ENCODE measurements around the gene RAD18. TPM values are rescaled to one million over a fixed set of nuclear protein-coding genes. Genes with fewer than 3 reads are reported as not detected.

RAD18 gene
- total RNA-seq, 4 donors from 2014 or later = 3.5 to 11.7 (median 10.7) TPM

GRCh38 chr3:8976540-8977182 lies 13.4 kb upstream of the RAD18 start:
- DNase-seq (ENCODE audit: low spot score in 2 of 2) = no peak
- 84 to 87% methylated on average over 6 of the region's 6 CpGs for WGBS, 2 donors
- Histone ChIP-seq H3K36me3 (no peaks in the 10 kb centered on the region), H3K9me3 (peaks cover 0 to 8% (median 0%) of the 10 kb centered on the region in 4 donors), H3K27me3 (peaks cover 0 to 16% of the 10 kb centered on the region in 2 donors), H3K4me1 (peaks cover 0 to 3% (median 0%) of the 10 kb centered on the region in 4 donors), H3K4me3 (no peak overlapping the region), H3K27ac (no peak overlapping the region)
- TF ChIP-seq POLR2A (IDR thresholded peaks at IDR 0.05) = no peak
- TF ChIP-seq EP300 (IDR thresholded peaks at IDR 0.05) = no peak
- TF ChIP-seq CTCF (IDR thresholded peaks at IDR 0.05) = no peak

GRCh38 chr3:8975081-8976020 lies 12.1 kb upstream of the RAD18 start:
- peaks cover 0 to 3% (median 0%) of the 10 kb centered on the region in 4 donors for H3K4me1 ChIP-seq
- DNase-seq (ENCODE audit: low spot score in 2 of 2) = no peak
- peaks cover 0 to 8% (median 0%) of the 10 kb centered on the region in 4 donors for H3K9me3 ChIP-seq
- no peaks in the 10 kb centered on the region for H3K36me3 ChIP-seq
- no peak for TF ChIP-seq CTCF (IDR thresholded peaks at IDR 0.05)
- H3K4me3 ChIP-seq = no peak overlapping the region
- H3K27me3 ChIP-seq = peaks cover 0 to 16% of the 10 kb centered on the region in 2 donors
- H3K27ac ChIP-seq = no peak overlapping the region
- WGBS, 2 donors = 65 to 72% methylated on average over 10 to 11 of the region's 11 CpGs

- H3K36me3 ChIP-seq = no peaks in the 10 kb centered on the region
- no peak for TF ChIP-seq EP300 (IDR thresholded peaks at IDR 0.05)
- no peak for TF ChIP-seq CTCF (IDR thresholded peaks at IDR 0.05)
- no peak for TF ChIP-seq POLR2A (IDR thresholded peaks at IDR 0.05)
- peaks cover 0 to 3% (median 0%) of the 10 kb centered on the region in 4 donors for H3K4me1 ChIP-seq
- H3K27ac ChIP-seq = no peak overlapping the region
- peaks cover 0 to 16% of the 10 kb centered on the region in 2 donors for H3K27me3 ChIP-seq
- no peak overlapping the region for H3K4me3 ChIP-seq
- WGBS, 2 donors = 86 to 95% methylated on average over 2 of the region's 2 CpGs
- no peak for DNase-seq (ENCODE audit: low spot score in 2 of 2)
- peaks cover 0 to 5% (median 0%) of the 10 kb centered on the region in 4 donors for H3K9me3 ChIP-seq
These were observed 11.2 kb upstream of the RAD18 start for GRCh38 chr3:8974458-8974857.

GRCh38 chr3:8972639-8973038 lies 9.4 kb upstream of the RAD18 start:
- H3K9me3 ChIP-seq = no peaks in the 10 kb centered on the region
- DNase-seq (ENCODE audit: low spot score in 2 of 2) = no peak
- no peak overlapping the region for H3K27ac ChIP-seq
- H3K36me3 ChIP-seq = no peaks in the 10 kb centered on the region
- H3K4me3 ChIP-seq = no peak overlapping the region
- H3K4me1 ChIP-seq = peaks cover 0 to 3% (median 0%) of the 10 kb centered on the region in 4 donors
- no peak for TF ChIP-seq CTCF (IDR thresholded peaks at IDR 0.05)
- no peak for TF ChIP-seq EP300 (IDR thresholded peaks at IDR 0.05)
- no peak for TF ChIP-seq POLR2A (IDR thresholded peaks at IDR 0.05)
- WGBS, 2 donors = 91 to 98% methylated on average over 2 of the region's 2 CpGs
- H3K27me3 ChIP-seq = peaks cover 0 to 24% of the 10 kb centered on the region in 2 donors
